ENCODE measurements around the gene PPIP5K2.
"Not testable (repeated sequence)": the region's sequence is repeated elsewhere in the genome, so short reads cannot be mapped to it uniquely, and the experiment has no call there.

PPIP5K2 gene

DNA sequence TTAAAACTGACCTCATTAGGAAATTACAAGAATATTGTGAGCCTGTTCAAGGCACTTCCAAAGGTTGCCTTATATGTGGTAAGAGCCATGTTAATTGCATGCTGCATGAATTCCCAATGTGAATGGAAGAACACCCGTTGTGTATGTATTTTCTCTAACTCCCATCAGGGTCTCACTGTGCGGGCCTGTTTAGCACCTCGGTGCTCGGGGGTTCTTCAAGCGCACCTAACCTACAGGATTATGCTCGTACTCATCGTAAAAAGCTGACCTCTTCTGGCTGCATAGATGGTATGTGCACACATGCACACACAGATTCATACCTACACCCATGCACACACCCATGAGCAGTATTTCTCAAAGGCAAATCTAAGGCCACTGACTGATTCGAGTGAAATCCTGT is 66.1 kb downstream of the PPIP5K2 start:
- in situ Hi-C loops (cut with MboI; ENCODE audit: low pct_unique_long_range_greater_than_20kb, low sequenced_read_pairs, unreplicated experiment): no loop called here
- no peak for DNase-seq (ENCODE audit: low spot score)
- no peak for TF ChIP-seq CTCF (IDR thresholded peaks at IDR 0.05; ENCODE audit: extremely low read depth, insufficient read depth, missing control alignments)

DNA sequence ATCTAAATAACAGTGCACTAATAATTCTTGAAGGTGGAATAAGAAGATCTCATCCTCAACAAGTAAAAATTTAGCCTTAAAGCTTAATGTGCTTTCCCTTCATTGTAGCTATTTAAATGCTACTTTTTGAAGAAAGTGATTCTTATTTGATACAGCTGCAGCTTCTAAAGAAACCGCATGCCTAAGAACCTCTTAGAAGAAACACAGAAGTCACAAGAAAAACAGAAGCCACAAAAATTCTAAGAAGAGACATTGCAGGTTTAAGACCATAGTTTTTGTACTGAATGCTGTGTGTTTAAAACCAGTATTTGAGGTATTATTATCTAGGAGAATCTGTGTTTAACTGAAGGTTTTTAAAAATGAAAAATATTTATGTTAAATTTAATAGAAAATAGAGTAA is 68.3 kb downstream of the PPIP5K2 start:
- in situ Hi-C loops (cut with MboI; ENCODE audit: low pct_unique_long_range_greater_than_20kb, low sequenced_read_pairs, unreplicated experiment): no loop called here
- DNase-seq (ENCODE audit: low spot score): no peak
- TF ChIP-seq CTCF (IDR thresholded peaks at IDR 0.05; ENCODE audit: extremely low read depth, insufficient read depth, missing control alignments): no peak

- no peak for DNase-seq (ENCODE audit: low spot score)
- TF ChIP-seq CTCF (IDR thresholded peaks at IDR 0.05; ENCODE audit: extremely low read depth, insufficient read depth, missing control alignments): no peak
- in situ Hi-C loops (cut with MboI; ENCODE audit: low pct_unique_long_range_greater_than_20kb, low sequenced_read_pairs, unreplicated experiment): no loop called here
Observed at GRCh38 chr5:103203226-103203625, 83.1 kb downstream of the PPIP5K2 start.

DNA sequence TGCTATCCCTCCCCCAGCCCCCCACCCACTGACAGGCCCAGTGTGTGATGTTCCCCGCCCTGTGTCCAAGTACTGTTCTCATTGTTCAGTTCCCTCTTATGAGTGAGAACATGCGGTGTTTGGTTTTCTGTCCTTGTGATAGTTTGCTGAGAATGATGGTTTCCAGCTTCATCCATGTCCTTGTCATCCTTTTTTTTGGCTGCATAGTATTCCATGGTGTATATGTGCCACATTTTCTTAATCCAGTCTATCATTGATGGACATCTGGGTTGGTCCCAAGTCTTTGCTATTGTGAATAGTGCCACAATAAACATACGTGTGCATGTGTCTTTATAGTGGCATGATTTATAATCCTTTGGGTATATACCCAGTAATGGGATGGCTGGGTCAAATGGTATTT is 84.9 kb downstream of the PPIP5K2 start:
- DNase-seq (ENCODE audit: low spot score); in situ Hi-C loops (cut with MboI; ENCODE audit: low pct_unique_long_range_greater_than_20kb, low sequenced_read_pairs, unreplicated experiment): not testable (repeated sequence)

DNA sequence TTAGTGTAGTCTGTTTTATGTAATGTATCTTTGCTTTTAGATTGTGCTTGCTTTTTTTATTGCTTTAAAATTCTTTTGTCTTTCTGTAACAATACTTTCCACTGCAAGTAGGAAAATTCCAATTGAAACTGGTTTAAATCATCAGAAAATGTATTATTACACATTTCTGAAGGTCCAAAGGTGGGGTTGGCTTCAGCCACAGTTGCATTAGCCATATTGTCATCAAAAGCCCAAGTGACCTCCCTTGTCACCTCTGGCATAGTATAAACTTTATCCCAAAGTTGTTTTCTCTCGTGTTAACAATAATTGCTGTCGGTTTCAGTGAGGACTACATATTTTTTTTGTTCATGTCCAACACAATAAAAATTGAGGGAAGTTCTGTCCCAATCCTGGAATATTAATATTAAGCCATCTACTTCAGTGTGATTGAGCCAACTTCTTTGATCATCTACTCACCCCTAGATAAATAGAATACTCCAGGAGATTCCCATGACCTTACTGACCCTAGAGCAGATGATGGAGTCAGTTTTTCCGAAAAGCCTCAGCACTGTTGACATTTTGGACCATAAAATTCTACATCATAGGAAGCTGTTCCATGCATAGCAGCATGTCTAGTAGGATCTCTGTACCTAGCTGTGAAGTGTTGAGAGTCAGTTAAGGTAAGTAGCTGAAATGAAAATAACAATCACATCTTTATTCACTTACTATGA is 86.0 kb downstream of the PPIP5K2 start:
- no peak for TF ChIP-seq CTCF (IDR thresholded peaks at IDR 0.05; ENCODE audit: extremely low read depth, insufficient read depth, missing control alignments)
- in situ Hi-C loops (cut with MboI; ENCODE audit: low pct_unique_long_range_greater_than_20kb, low sequenced_read_pairs, unreplicated experiment): no loop called here
- DNase-seq (ENCODE audit: low spot score): no peak

DNA sequence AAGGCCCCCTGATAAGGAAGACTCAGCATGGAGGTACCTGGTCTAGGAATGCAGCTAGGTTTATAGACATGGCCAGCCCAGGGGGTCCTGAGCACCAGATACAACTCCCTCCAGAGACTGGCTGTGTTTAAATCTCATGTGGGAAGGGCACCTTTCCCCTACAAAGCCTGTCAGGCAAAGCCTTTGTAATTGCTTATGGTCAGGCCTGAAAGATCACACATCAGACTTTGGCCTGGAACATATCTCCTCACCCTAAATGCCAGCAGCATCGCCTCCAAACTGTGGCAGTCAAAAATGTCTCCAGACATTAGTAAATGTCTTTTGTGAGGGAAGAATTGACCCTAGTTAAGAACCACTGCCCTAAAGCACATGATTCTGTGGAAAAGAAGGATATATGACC is 86.9 kb downstream of the PPIP5K2 start:
- no peak for DNase-seq (ENCODE audit: low spot score)
- no peak for TF ChIP-seq CTCF (IDR thresholded peaks at IDR 0.05; ENCODE audit: extremely low read depth, insufficient read depth, missing control alignments)
- in situ Hi-C loops (cut with MboI; ENCODE audit: low pct_unique_long_range_greater_than_20kb, low sequenced_read_pairs, unreplicated experiment): no loop called here

GRCh38 chr5:103207653-103208052 is 87.6 kb downstream of the PPIP5K2 start:
- in situ Hi-C loops (cut with MboI; ENCODE audit: low pct_unique_long_range_greater_than_20kb, low sequenced_read_pairs, unreplicated experiment): no loop called here

More at GRCh38 chr5:103207653-103208052, 87.6 kb downstream of the PPIP5K2 start:
- TF ChIP-seq CTCF (IDR thresholded peaks at IDR 0.05; ENCODE audit: extremely low read depth, insufficient read depth, missing control alignments): no peak
- DNase-seq (ENCODE audit: low spot score): no peak
